Sigmoid colon (tissue), 3 donors: ENCODE measurements around the gene CPLX1.

Experiments used
- POLR2A ChIP-seq, 2 donors: fragments of 450-650 bp; IDR thresholded peaks; one replicate each; pipeline ENCODE4 v1.6.1; 2016; ENCODE audit warnings: antibody characterized with exemption in 2 of 2, mild to moderate bottlenecking in 2 of 2, moderate library complexity in 2 of 2
- TF ChIP-seq, protein P1 (sequence below), 4 experiments: fragments of 450-650 bp in 3 of 4; fragments of 200-600 bp in 1 of 4; IDR thresholded peaks; one replicate each; pipeline ENCODE4 v1.5.1; 2016 to 2019; ENCODE audit warnings: antibody characterized with exemption in 4 of 4, mild to moderate bottlenecking in 3 of 4, moderate library complexity in 2 of 4

DNA sequence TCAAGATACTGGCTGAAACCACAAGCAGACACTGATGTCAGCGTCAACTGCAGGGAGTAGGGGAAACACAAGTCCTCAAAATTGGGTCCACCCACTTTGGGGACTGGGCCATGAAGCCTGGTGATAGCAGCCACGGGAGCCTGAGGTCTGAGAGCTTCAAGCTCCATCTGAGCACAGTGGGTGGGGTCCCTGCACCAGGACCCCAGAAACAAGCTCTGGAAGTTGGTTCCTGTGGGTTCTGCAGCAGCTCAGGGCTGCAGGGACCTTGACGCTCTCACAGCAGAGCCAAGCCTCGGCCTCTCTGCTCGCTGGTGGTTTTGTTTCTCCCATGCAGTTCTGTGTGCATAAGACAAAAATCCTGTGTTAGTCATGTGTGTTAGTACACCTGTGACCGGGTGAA is 54.5 kb downstream of the CPLX1 start:
- TF ChIP-seq, protein P1, sequence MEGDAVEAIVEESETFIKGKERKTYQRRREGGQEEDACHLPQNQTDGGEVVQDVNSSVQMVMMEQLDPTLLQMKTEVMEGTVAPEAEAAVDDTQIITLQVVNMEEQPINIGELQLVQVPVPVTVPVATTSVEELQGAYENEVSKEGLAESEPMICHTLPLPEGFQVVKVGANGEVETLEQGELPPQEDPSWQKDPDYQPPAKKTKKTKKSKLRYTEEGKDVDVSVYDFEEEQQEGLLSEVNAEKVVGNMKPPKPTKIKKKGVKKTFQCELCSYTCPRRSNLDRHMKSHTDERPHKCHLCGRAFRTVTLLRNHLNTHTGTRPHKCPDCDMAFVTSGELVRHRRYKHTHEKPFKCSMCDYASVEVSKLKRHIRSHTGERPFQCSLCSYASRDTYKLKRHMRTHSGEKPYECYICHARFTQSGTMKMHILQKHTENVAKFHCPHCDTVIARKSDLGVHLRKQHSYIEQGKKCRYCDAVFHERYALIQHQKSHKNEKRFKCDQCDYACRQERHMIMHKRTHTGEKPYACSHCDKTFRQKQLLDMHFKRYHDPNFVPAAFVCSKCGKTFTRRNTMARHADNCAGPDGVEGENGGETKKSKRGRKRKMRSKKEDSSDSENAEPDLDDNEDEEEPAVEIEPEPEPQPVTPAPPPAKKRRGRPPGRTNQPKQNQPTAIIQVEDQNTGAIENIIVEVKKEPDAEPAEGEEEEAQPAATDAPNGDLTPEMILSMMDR (IDR thresholded peaks at IDR 0.05): no peak
- no peak for TF ChIP-seq POLR2A (IDR thresholded peaks at IDR 0.05)
